Lung (tissue), 16 donors: ENCODE results near the gene RNF152. TPM values are rescaled to one million over a fixed set of nuclear protein-coding genes. Genes with fewer than 3 reads are reported as not detected.

Experiments used
- ATAC-seq: fragments of 200-7000 bp; cut with Tn5 transposase; one replicate; pipeline ENCODE4 v1.9.1; 2020; ENCODE audit warnings: moderate number of reproducible peaks; ENCODE audit not compliant: insufficient read depth, low FRiP score
- DNase-seq, 3 donors: peaks; one replicate each; pipeline ENCODE4 v3.0.0-alpha.2; 2013 to 2017
- H3K27ac ChIP-seq, 2 donors: one replicate each; pipeline ENCODE4 v1.5.1; 2013; ENCODE audit warnings: mild to moderate bottlenecking in 2 of 2, moderate library complexity in 2 of 2, control low read depth in 1 of 2, inconsistent platforms in 1 of 2, low read depth in 1 of 2, low read length in 1 of 2
- H3K27me3 ChIP-seq, 3 donors: one replicate each; pipeline ENCODE4 v1.5.1; 2013; ENCODE audit warnings: low read length in 2 of 3; ENCODE audit not compliant: control insufficient read depth in 3 of 3, insufficient read depth in 3 of 3
- H3K36me3 ChIP-seq, 4 donors: one replicate each; pipeline ENCODE4 v1.5.1; 2013; ENCODE audit warnings: low read length in 4 of 4, mild to moderate bottlenecking in 1 of 4, moderate library complexity in 1 of 4; ENCODE audit not compliant: control insufficient read depth in 4 of 4, insufficient read depth in 4 of 4
- H3K4me1 ChIP-seq, 5 donors: one replicate each; pipeline ENCODE4 v1.5.1; 2013; ENCODE audit warnings: low read length in 5 of 5, mild to moderate bottlenecking in 2 of 5, moderate library complexity in 1 of 5; ENCODE audit not compliant: control insufficient read depth in 5 of 5, insufficient read depth in 5 of 5
- H3K4me3 ChIP-seq: one replicate; pipeline ENCODE4 v1.5.1; 2013; ENCODE audit warnings: mild to moderate bottlenecking, control low read depth, moderate library complexity
- H3K9ac ChIP-seq, 2 donors: one replicate each; pipeline ENCODE4 v1.5.1; 2013; ENCODE audit warnings: low read length in 2 of 2, control low read depth in 1 of 2; ENCODE audit not compliant: insufficient read depth in 1 of 2
- H3K9me3 ChIP-seq, 4 donors: one replicate each; pipeline ENCODE4 v1.5.1; 2013; ENCODE audit warnings: low read length in 3 of 4, mild to moderate bottlenecking in 1 of 4, moderate library complexity in 1 of 4; ENCODE audit not compliant: control insufficient read depth in 4 of 4, insufficient read depth in 3 of 4
- WGBS, 2 donors: extraction: QIAGEN DNeasy Blood & Tissue Kit; methylation state at CpG; one replicate each; pipeline ENCODE4 v1.1.7; 2013; 5-methylcytosine and 5-hydroxymethylcytosine counted together
- long read RNA-seq, 5 donors: transcript quantifications; one replicate each; lab custom pipeline, GENCODE V29; 2026
- polyA plus RNA-seq, 2 donors: library from polyadenylated mRNA; stranded (reverse); fragments of 200-250 nt; gene quantifications; one replicate each; pipeline ENCODE4 v1.2.1, GENCODE V29; 2013
- total RNA-seq, 2 donors: library from RNA; depleted of rRNA in 1 of 2; stranded (reverse); fragments of >200 nt in 1 of 2; gene quantifications; one replicate each; pipeline ENCODE4 v1.2.1, GENCODE V29; 2014 to 2021
- TF ChIP-seq, protein P1 (sequence below): IDR thresholded peaks from 2 replicates; pipeline ENCODE4 v1.5.1; 2012; ENCODE audit warnings: mild to moderate bottlenecking; ENCODE audit errors: control extremely low read depth, extremely low read depth
- donor health status: control.
- donor health status: control.
- donor health status: Bipolar disorder and iron deficiency.
- donor health status: healthy.
- donor health status: DM: yes; HTN: yes; CAD: no.

RNF152 gene, protein sequence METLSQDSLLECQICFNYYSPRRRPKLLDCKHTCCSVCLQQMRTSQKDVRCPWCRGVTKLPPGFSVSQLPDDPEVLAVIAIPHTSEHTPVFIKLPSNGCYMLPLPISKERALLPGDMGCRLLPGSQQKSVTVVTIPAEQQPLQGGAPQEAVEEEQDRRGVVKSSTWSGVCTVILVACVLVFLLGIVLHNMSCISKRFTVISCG
- total RNA-seq (10 to 100 TPM; 14.8 to 55.6 TPM), polyA plus RNA-seq (1 to 10 TPM; 1.1 to 4.4 TPM)
- long read RNA-seq, donor 1, full-length matches to known transcripts: 5 of 5 reads
- long read RNA-seq, donor 1, partial matches to known transcripts: 0 of 5 reads
- long read RNA-seq, donor 1, other reads (novel, unspliced or antisense): 0 of 5 reads
- long read RNA-seq, donor 2, partial matches to known transcripts: 0 of 1 reads
- long read RNA-seq, donor 2, other reads (novel, unspliced or antisense): 0 of 1 reads
- long read RNA-seq, donor 3, full-length matches to known transcripts: 7 of 7 reads
- long read RNA-seq, donor 3, partial matches to known transcripts: 0 of 7 reads
- long read RNA-seq, donor 3, other reads (novel, unspliced or antisense): 0 of 7 reads
- long read RNA-seq, donor 4: 0 reads
- long read RNA-seq, donor 5, partial matches to known transcripts: 0 of 4 reads
- long read RNA-seq, donor 5, other reads (novel, unspliced or antisense): 0 of 4 reads

DNA sequence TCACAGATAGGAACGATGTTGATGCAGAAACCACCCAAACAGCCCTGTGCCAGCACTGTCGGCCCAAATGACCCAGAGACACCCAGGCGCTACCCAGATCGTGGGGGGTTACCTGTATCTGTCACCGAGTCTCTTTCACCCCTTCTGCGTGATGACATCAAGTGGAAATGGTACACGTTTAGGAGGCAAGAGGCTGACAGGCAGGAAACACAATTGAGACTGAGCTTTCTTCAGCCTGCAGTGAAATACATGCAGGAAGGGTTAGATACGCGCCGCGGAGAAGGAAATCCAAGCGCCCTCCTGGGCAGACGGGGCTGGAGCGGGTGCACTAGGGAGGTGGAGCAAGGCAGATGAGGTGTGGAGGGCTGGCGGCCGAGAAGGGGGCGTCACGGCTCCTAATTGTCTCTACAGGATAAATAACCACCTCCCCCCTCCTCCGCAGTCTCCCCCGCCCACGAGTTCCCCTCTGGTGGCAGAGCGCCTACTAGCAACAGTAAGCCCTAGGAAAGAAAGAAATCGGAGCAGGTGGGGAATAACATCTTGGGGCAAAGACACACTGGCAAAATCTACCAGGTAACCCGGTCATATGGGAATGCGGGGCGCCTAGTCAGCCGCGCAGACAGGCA lies at the start of gene RNF152:
Gene RNF152 (minus strand): TSS at position 325 of the 626 bp plus-strand sequence. CDS start 76,544 bp downstream, outside the sequence.
- Histone ChIP-seq H3K9me3 (no peaks in the 10 kb centered on the region), H3K36me3 (no peaks in the 10 kb centered on the region), H3K9ac (peak within 1 kb of the TSS in 1 of 2 donors; percentile 62), H3K4me1 (peaks cover 0 to 16% (median 7%) of the 10 kb centered on the region in 5 donors), H3K4me3 (peak within 1 kb of the TSS; percentile 80), H3K27me3 (peaks cover 0 to 7% (median 6%) of the 10 kb centered on the region in 3 donors), H3K27ac (peak within 1 kb of the TSS; percentile 82 to 87)
- 5 to 6% methylated on average over 27 to 28 of the region's 28 CpGs for WGBS, 2 donors
- TF ChIP-seq, protein P1, sequence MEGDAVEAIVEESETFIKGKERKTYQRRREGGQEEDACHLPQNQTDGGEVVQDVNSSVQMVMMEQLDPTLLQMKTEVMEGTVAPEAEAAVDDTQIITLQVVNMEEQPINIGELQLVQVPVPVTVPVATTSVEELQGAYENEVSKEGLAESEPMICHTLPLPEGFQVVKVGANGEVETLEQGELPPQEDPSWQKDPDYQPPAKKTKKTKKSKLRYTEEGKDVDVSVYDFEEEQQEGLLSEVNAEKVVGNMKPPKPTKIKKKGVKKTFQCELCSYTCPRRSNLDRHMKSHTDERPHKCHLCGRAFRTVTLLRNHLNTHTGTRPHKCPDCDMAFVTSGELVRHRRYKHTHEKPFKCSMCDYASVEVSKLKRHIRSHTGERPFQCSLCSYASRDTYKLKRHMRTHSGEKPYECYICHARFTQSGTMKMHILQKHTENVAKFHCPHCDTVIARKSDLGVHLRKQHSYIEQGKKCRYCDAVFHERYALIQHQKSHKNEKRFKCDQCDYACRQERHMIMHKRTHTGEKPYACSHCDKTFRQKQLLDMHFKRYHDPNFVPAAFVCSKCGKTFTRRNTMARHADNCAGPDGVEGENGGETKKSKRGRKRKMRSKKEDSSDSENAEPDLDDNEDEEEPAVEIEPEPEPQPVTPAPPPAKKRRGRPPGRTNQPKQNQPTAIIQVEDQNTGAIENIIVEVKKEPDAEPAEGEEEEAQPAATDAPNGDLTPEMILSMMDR: no peak
- ATAC-seq: no peak
- peak in 2 of 3 donors; percentile 61 to 64 for DNase-seq

DNA sequence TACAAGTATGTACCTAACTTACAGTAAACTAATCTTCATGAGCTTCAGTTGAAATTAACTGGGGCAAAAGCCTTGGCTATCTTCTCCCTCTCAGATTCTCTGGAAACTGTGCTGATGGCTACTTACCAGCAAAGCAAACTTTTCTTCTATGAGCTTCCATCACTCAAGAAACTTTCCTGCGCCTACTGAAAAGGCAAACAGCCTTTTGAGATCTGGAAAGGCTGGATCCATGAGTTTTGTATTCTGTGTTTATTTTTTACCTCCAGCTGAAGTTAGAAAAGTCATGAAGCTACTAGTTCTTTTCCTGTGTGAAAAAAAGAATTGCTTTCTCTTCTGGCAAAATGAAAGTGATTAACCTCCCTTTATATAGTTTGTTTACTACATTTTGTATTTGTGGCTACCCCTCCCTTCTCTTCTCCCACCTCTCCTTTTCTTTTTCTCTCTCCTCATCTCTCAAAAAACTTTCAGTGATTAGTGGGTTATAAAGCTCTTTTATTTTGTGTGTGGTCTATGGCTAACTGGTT lies 49.2 kb upstream of the RNF152 start:
- 68 to 94% methylated on average over 1 of the region's 1 CpG for WGBS, 2 donors
- Histone ChIP-seq H3K4me1 (peaks cover 0 to 10% (median 0%) of the 10 kb centered on the region in 5 donors), H3K36me3 (no peaks in the 10 kb centered on the region), H3K27ac (no peak overlapping the region), H3K9ac (no peak overlapping the region), H3K9me3 (peaks cover 0 to 3% (median 0%) of the 10 kb centered on the region in 4 donors), H3K27me3 (no peaks in the 10 kb centered on the region), H3K4me3 (no peak overlapping the region)
- DNase-seq (peak in 2 of 3 donors; percentile 68 to 69), ATAC-seq (no peak)
- TF ChIP-seq, protein P1: no peak

DNA sequence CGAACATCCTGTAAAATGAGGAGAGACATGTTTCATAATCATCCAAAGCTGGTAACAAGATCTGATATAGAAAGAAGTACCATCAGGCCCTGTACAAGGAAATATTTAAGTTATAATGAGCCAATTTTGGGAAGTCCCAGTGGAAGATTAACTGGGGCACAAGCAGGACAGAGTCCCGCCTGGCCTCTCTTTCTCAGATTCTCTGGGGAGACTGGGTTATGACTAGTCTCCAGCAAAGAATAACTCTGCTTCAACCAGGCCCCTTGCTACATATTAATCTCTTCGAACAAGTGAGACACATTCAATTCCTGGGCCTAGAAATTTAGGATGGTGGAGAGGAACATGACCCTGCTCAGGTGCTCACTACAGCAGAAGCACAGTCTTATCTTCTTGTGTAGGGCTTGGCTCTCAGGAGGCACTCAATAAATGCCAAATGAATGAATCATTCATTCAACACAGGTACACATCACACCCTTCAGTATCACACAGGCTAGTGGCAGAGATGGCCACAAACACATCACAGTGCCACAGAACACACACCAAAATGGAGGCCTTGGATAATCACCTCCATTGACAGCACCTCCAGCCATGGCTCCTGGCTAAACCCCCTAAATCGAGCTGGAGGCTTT lies 46.4 kb upstream of the RNF152 start:
- ATAC-seq: no peak
- H3K27me3 ChIP-seq: no peaks in the 10 kb centered on the region
- 87 to 88% methylated on average over 4 of the region's 4 CpGs for WGBS, 2 donors
- no peak overlapping the region for H3K9ac ChIP-seq
- no peak overlapping the region for H3K4me3 ChIP-seq
- H3K36me3 ChIP-seq: no peaks in the 10 kb centered on the region
- H3K27ac ChIP-seq: no peak overlapping the region
- TF ChIP-seq, protein P1: no peak
- H3K9me3 ChIP-seq: peaks cover 0 to 3% (median 0%) of the 10 kb centered on the region in 4 donors
- no peak for DNase-seq
- H3K4me1 ChIP-seq: peaks cover 0 to 10% (median 0%) of the 10 kb centered on the region in 5 donors
